AG04450 (cell line): ENCODE data around the gene DESI1. TPM values are rescaled to one million over a fixed set of nuclear protein-coding genes. Genes with fewer than 3 reads are reported as not detected.
A peak's percentile ranks its signal among the peaks of the same experiment; 100 is the strongest.

Experiments used
- CTCF ChIA-PET: fragments of 300-600, 350-600 bp; formaldehyde crosslinking; extraction: SDS; loops from one replicate; lab custom pipeline; 2022; ENCODE audit warnings: antibody characterized with exemption, inconsistent platforms; lab: Charles Lee
- POLR2A ChIA-PET: fragments of 350-600 bp; formaldehyde crosslinking; extraction: SDS; loops from one replicate; lab custom pipeline; 2021; ENCODE audit warnings: antibody characterized with exemption, inconsistent platforms; lab: Yijun Ruan, JAX
- DNase-seq: peaks from one replicate; pipeline ENCODE4 v3.0.0-alpha.2; 2011; ENCODE audit warnings: low read depth, low spot score
- H3K27ac ChIP-seq: one replicate; pipeline ENCODE4 v1.5.1; 2012; ENCODE audit warnings: low read depth, low read length, control low read depth
- H3K27me3 ChIP-seq: one replicate; pipeline ENCODE4 v1.6.0; 2012; ENCODE audit warnings: low read length; ENCODE audit not compliant: control insufficient read depth, insufficient read depth
- H3K4me3 ChIP-seq: 2 replicates; pipeline ENCODE4 v1.5.1; 2011; ENCODE audit warnings: mild to moderate bottlenecking, low read depth, low read length, control low read depth
- H3K9me3 ChIP-seq: 2 replicates; pipeline ENCODE4 v1.5.1; 2012; ENCODE audit warnings: low read length; ENCODE audit not compliant: control insufficient read depth, insufficient read depth
- polyA plus RNA-seq: library from polyadenylated mRNA; depleted of rRNA; stranded (reverse); fragments of >200 nt; gene quantifications from 2 replicates; pipeline ENCODE4 v1.2.3, GENCODE V29; 2011
- TF ChIP-seq, protein P1 (sequence below): IDR thresholded peaks from 2 replicates; pipeline ENCODE4 v1.5.1; 2011; ENCODE audit warnings: low read depth, low read length, control low read depth, inconsistent platforms

The DESI1 gene
- polyA plus RNA-seq, 1 experiment, result 22.3 TPM

DNA sequence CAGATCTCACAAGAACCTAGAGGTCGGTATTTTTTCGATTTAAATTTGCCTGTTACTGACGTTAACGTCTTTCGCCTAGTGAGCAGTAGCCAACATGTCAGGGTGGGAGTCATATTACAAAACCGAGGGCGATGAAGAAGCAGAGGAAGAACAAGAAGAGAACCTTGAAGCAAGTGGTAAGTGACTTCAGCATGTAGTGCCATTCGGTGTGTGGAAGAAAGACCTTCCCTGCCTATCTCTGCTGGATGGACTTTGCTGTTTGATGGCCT lies 1.0 kb upstream of the DESI1 start:
- POLR2A ChIA-PET, result interaction anchor here (0.6 to 2.0 kb wide), 9 partner anchors 20 to 240 kb away, joined by 3 to 9 read pairs (median 5); partner anchors contain the start of genes ACO2, PHF5A, PMM1 and POLR3H
- no peak for DNase-seq
- Histone ChIP-seq H3K27me3 (no peaks in the 10 kb centered on the region), H3K27ac (peak overlapping the region; percentile 97), H3K4me3 (peak overlapping the region; percentile 98), H3K9me3 (no peaks in the 10 kb centered on the region; the same call in 1 of the 2 replicates)
- CTCF ChIA-PET, result interaction anchor here (1.4 kb wide), 1 partner anchor 76 kb away, joined by 3 read pairs; no protein-coding TSS in a partner anchor
- TF ChIP-seq, protein P1, sequence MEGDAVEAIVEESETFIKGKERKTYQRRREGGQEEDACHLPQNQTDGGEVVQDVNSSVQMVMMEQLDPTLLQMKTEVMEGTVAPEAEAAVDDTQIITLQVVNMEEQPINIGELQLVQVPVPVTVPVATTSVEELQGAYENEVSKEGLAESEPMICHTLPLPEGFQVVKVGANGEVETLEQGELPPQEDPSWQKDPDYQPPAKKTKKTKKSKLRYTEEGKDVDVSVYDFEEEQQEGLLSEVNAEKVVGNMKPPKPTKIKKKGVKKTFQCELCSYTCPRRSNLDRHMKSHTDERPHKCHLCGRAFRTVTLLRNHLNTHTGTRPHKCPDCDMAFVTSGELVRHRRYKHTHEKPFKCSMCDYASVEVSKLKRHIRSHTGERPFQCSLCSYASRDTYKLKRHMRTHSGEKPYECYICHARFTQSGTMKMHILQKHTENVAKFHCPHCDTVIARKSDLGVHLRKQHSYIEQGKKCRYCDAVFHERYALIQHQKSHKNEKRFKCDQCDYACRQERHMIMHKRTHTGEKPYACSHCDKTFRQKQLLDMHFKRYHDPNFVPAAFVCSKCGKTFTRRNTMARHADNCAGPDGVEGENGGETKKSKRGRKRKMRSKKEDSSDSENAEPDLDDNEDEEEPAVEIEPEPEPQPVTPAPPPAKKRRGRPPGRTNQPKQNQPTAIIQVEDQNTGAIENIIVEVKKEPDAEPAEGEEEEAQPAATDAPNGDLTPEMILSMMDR, result no peak

DNA sequence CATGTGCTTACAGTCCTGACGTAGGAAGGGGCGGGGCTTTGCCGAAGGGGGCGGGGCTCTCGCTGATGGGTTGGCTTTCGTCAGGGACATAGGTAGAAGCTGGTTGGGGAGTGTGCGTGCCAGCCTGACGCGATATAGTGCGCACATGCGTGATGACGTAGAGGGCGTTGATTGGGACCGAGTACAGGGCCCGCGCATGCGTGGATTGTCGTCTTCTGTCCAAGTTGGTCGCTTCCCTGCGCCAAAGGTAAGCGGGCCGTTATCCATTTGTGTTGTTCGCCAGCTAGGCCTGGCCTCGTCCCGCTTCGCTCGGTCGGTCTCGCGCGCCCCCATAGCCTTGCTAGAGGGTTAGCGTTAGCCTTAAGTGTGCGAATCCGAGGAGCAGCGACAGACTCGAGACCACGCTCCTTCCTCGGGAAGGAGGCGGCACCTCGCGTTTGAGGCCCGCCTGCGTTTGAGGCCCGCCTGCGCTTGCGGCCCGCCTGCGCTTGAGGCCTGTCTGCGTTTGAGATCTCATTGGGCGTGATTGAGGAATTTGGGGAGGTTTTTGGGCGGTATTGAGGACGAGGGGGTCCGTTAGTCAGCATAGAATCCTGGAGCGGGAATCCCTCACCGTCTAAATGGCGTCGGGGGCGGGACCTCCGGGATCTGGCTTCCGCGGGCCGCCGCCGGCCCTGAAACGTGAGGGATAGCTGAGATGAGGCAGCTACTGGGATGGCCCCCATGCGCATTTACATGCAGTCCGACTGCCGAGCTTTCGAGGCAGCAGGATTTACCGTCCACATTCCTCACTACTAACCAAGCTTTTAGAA lies 462 bp upstream of the DESI1 start, which contains the start of gene XRCC6:
TSS of gene XRCC6 (plus strand) at position 197 of the 812 bp plus-strand sequence. CDS start 710 bp downstream, outside the sequence.
- peak within 1 kb of the TSS; percentile 98 for H3K4me3 ChIP-seq
- H3K27ac ChIP-seq, result peak within 1 kb of the TSS; percentile 97
- no peaks in the 10 kb centered on the region; the same call in 1 of the 2 replicates for H3K9me3 ChIP-seq
- no peaks in the 10 kb centered on the region for H3K27me3 ChIP-seq
- ChIA-PET POLR2A (interaction anchor here (0.5 to 2.0 kb wide), 14 partner anchors 13 to 578 kb away, joined by 3 to 9 read pairs (median 4); partner anchors contain the start of genes ACO2, PHF5A, PMM1 and POLR3H), CTCF (interaction anchor here (0.5 to 1.9 kb wide), 4 partner anchors 17 to 94 kb away, joined by 3 to 5 read pairs (median 3); partner anchors contain the start of gene POLR3H)
- TF ChIP-seq, protein P1, result no peak
- peak; percentile 99 for DNase-seq

- ChIA-PET CTCF (interaction anchor here (1.9 kb wide), 1 partner anchor 76 kb away, joined by 5 read pairs; the partner anchor contains the start of gene POLR3H), POLR2A (interaction anchor here (1.3 to 1.9 kb wide), 2 partner anchors 52 to 76 kb away, joined by 4 to 9 read pairs; partner anchors contain the start of gene POLR3H)
- DNase-seq, result no peak
- Histone ChIP-seq H3K27me3 (no peaks in the 10 kb centered on the region), H3K27ac (peak overlapping the region; percentile 11), H3K9me3 (no peaks in the 10 kb centered on the region; the same call in 1 of the 2 replicates), H3K4me3 (peak overlapping the region; percentile 98)
- TF ChIP-seq, protein P1, result no peak
These were observed 759 bp downstream of the DESI1 start for GRCh38 chr22:41619979-41620588.

GRCh38 chr22:41613456-41613855 lies 7.4 kb downstream of the DESI1 start:
- Histone ChIP-seq H3K27ac (no peak overlapping the region), H3K9me3 (no peaks in the 10 kb centered on the region), H3K4me3 (no peak overlapping the region), H3K27me3 (no peaks in the 10 kb centered on the region)
- ChIA-PET CTCF (interaction anchor here (0.7 to 1.0 kb wide), 2 partner anchors 84 to 96 kb away, joined by 3 read pairs; no protein-coding TSS in a partner anchor), POLR2A (no interaction called here)
- DNase-seq, result no peak
- TF ChIP-seq, protein P1, result no peak
